Lung (tissue), 12 donors: ENCODE data around the gene ADAM12. TPM values are rescaled to one million over a fixed set of nuclear protein-coding genes. Genes with fewer than 3 reads are reported as not detected.

Experiments
- ATAC-seq: fragments of 200-7000 bp; cut with Tn5 transposase; one replicate; pipeline ENCODE4 v1.9.1; 2020; ENCODE audit warnings: moderate number of reproducible peaks; ENCODE audit not compliant: insufficient read depth, low FRiP score
- DNase-seq, 3 donors: peaks; one replicate each; pipeline ENCODE4 v3.0.0-alpha.2; 2013 to 2017
- H3K27ac ChIP-seq, 2 donors: one replicate each; pipeline ENCODE4 v1.5.1; 2013; ENCODE audit warnings: mild to moderate bottlenecking in 2 of 2, moderate library complexity in 2 of 2, control low read depth in 1 of 2, inconsistent platforms in 1 of 2, low read depth in 1 of 2, low read length in 1 of 2
- H3K27me3 ChIP-seq, 3 donors: one replicate each; pipeline ENCODE4 v1.5.1; 2013; ENCODE audit warnings: low read length in 2 of 3; ENCODE audit not compliant: control insufficient read depth in 3 of 3, insufficient read depth in 3 of 3
- H3K36me3 ChIP-seq, 4 donors: one replicate each; pipeline ENCODE4 v1.5.1; 2013; ENCODE audit warnings: low read length in 4 of 4, mild to moderate bottlenecking in 1 of 4, moderate library complexity in 1 of 4; ENCODE audit not compliant: control insufficient read depth in 4 of 4, insufficient read depth in 4 of 4
- H3K4me1 ChIP-seq, 5 donors: one replicate each; pipeline ENCODE4 v1.5.1; 2013; ENCODE audit warnings: low read length in 5 of 5, mild to moderate bottlenecking in 2 of 5, moderate library complexity in 1 of 5; ENCODE audit not compliant: control insufficient read depth in 5 of 5, insufficient read depth in 5 of 5
- H3K4me3 ChIP-seq: one replicate; pipeline ENCODE4 v1.5.1; 2013; ENCODE audit warnings: mild to moderate bottlenecking, control low read depth, moderate library complexity
- H3K9ac ChIP-seq, 2 donors: one replicate each; pipeline ENCODE4 v1.5.1; 2013; ENCODE audit warnings: low read length in 2 of 2, control low read depth in 1 of 2; ENCODE audit not compliant: insufficient read depth in 1 of 2
- H3K9me3 ChIP-seq, 4 donors: one replicate each; pipeline ENCODE4 v1.5.1; 2013; ENCODE audit warnings: low read length in 3 of 4, mild to moderate bottlenecking in 1 of 4, moderate library complexity in 1 of 4; ENCODE audit not compliant: control insufficient read depth in 4 of 4, insufficient read depth in 3 of 4
- CTCF ChIP-seq: IDR thresholded peaks from 2 replicates; pipeline ENCODE4 v1.5.1; 2012; ENCODE audit warnings: mild to moderate bottlenecking; ENCODE audit errors: control extremely low read depth, extremely low read depth
- WGBS, 2 donors: extraction: QIAGEN DNeasy Blood & Tissue Kit; methylation state at CpG; one replicate each; pipeline ENCODE4 v1.1.7; 2013; 5-methylcytosine and 5-hydroxymethylcytosine counted together
- polyA plus RNA-seq, 2 donors: library from polyadenylated mRNA; stranded (reverse); fragments of 200-250 nt; gene quantifications; one replicate each; pipeline ENCODE4 v1.2.1, GENCODE V29; 2013
- total RNA-seq, 2 donors: library from RNA; depleted of rRNA in 1 of 2; stranded (reverse); fragments of >200 nt in 1 of 2; gene quantifications; one replicate each; pipeline ENCODE4 v1.2.1, GENCODE V29; 2014 to 2021
- donor health status: control.
- donor health status: control.
- donor health status: Bipolar disorder and iron deficiency.
- donor health status: healthy.
- donor health status: DM: yes; HTN: yes; CAD: no.

ADAM12 gene
- total and polyA plus RNA-seq, 4 donors, result 0.16 to 5.8 (median 0.85) TPM

- H3K27ac ChIP-seq, result no peak overlapping the region
- no peak for DNase-seq
- H3K36me3 ChIP-seq, result no peaks in the 10 kb centered on the region
- no peak overlapping the region for H3K9ac ChIP-seq
- TF ChIP-seq CTCF, result no peak
- H3K27me3 ChIP-seq, result no peaks in the 10 kb centered on the region
- ATAC-seq, result no peak
- H3K4me3 ChIP-seq, result no peak overlapping the region
- H3K9me3 ChIP-seq, result no peaks in the 10 kb centered on the region
- 94 to 95% methylated on average over 9 of the region's 9 CpGs for WGBS, 2 donors
- peaks cover 0 to 29% (median 10%) of the 10 kb centered on the region in 5 donors for H3K4me1 ChIP-seq
These were observed 255.1 kb downstream of the ADAM12 start for GRCh38 chr10:126133082-126133620.

- Histone ChIP-seq H3K4me1 (peaks cover 0 to 29% (median 10%) of the 10 kb centered on the region in 5 donors), H3K27ac (no peak overlapping the region), H3K36me3 (no peaks in the 10 kb centered on the region), H3K9ac (no peak overlapping the region), H3K9me3 (no peaks in the 10 kb centered on the region), H3K27me3 (no peaks in the 10 kb centered on the region), H3K4me3 (no peak overlapping the region)
- DNase-seq (peak in 2 of 3 donors; percentile 25 to 45), ATAC-seq (no peak)
- 78 to 85% methylated on average over 4 of the region's 4 CpGs for WGBS, 2 donors
- TF ChIP-seq CTCF, result no peak
These were observed 256.9 kb downstream of the ADAM12 start for GRCh38 chr10:126131341-126131740.

- Histone ChIP-seq H3K36me3 (no peaks in the 10 kb centered on the region), H3K4me1 (peaks cover 0 to 29% (median 10%) of the 10 kb centered on the region in 5 donors), H3K27ac (no peak overlapping the region), H3K4me3 (no peak overlapping the region), H3K27me3 (no peaks in the 10 kb centered on the region), H3K9ac (no peak overlapping the region), H3K9me3 (no peaks in the 10 kb centered on the region)
- peak; percentile 43 to 89 (median 81) for DNase-seq
- no peak for ATAC-seq
- 79 to 82% methylated on average over 9 of the region's 9 CpGs for WGBS, 2 donors
- TF ChIP-seq CTCF, result no peak
These were observed 258.0 kb downstream of the ADAM12 start for GRCh38 chr10:126130271-126130710.

GRCh38 chr10:126129026-126129425 is 259.3 kb downstream of the ADAM12 start:
- Histone ChIP-seq H3K4me1 (peaks cover 0 to 21% (median 7%) of the 10 kb centered on the region in 5 donors), H3K27ac (no peak overlapping the region), H3K9ac (no peak overlapping the region), H3K4me3 (no peak overlapping the region), H3K9me3 (no peaks in the 10 kb centered on the region), H3K36me3 (no peaks in the 10 kb centered on the region), H3K27me3 (no peaks in the 10 kb centered on the region)
- ATAC-seq, result no peak
- 73 to 79% methylated on average over 7 of the region's 7 CpGs for WGBS, 2 donors
- DNase-seq, result no peak
- no peak for TF ChIP-seq CTCF
